HG03066 (cell line): ENCODE results near the gene LENG8.
"Not testable (repeated sequence)": the region's sequence is repeated elsewhere in the genome, so short reads cannot be mapped to it uniquely, and the experiment has no call there.

ENCODE experiments used
- ATAC-seq: cut with Tn5 transposase; IDR thresholded peaks from one replicate; pipeline ENCODE4 v1.9.1; 2021; ENCODE audit warnings: low read depth; ENCODE audit not compliant: unreplicated experiment

Gene LENG8

DNA sequence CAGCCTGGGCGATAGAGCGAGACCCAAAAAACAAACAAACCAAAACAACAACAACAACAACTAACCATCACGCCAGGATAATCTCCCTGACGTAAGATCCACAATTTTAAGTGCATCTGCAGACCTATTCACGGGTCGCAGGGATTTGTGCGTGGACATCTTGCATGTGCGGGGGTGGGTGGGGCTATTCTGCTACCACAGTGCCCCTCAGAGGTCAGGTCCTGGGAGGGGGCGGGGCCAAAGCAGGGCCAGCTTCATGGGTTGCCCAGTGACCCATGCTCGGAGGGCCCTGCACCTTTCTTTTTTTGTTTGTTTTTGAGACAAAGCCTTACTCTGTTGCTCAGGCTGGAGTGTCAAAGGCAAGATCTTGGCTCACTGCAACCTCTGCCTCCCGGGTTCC is 26.7 kb downstream of the LENG8 start:
- no peak for ATAC-seq

DNA sequence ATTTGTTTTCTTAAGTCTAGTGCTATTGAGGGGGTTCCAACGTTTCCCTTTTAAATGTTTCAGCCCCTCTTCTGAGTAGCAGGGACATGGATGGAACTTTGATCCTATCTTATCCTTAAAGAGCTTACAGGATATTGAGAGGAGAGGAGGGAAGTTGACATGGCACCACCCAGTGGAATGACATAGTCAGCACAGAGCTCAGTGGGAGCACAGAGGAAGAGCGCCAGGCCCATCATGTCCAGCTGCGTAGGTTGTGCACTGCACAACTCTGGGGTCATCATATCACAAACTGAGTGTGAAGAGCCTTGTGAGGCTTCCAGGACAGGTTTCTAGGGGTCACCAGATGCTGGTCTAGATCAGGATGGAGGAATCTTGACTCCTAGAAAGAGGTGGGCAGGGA is 28.7 kb downstream of the LENG8 start:
- no peak for ATAC-seq

GRCh38 chr19:54478677-54479266 is 29.8 kb downstream of the LENG8 start:
- ATAC-seq, result no peak

- no peak for ATAC-seq
Observed at GRCh38 chr19:54480051-54480450, 31.1 kb downstream of the LENG8 start.

- no peak for ATAC-seq
Observed at GRCh38 chr19:54481326-54481930, 32.4 kb downstream of the LENG8 start.

GRCh38 chr19:54482889-54483288 is 33.9 kb downstream of the LENG8 start:
- ATAC-seq, result no peak

DNA sequence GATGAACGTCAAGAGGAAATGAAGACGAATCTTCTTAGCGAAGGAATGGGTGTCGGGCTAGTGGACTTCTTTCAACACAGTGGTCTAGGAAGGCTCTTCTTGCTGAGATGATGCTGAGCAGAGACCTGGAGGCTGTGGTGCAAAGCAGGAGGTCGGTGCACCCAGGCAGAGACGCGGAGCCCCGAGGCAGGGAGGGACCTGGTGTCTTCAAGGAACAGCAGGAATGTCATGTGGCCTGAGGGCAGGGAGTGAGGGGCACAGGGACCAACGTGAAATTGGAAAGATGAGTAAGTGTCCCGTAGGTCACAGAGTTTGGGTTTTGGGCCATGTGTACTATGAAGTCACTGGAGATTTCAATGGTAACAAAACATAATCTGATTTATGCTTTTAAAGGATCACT is 35.5 kb downstream of the LENG8 start:
- ATAC-seq, result no peak

- no peak for ATAC-seq
Observed at GRCh38 chr19:54485851-54486250, 36.9 kb downstream of the LENG8 start.

GRCh38 chr19:54489341-54489740 is 40.3 kb downstream of the LENG8 start:
- no peak for ATAC-seq

- no peak for ATAC-seq
Observed at GRCh38 chr19:54489766-54490165, 40.8 kb downstream of the LENG8 start.

- no peak for ATAC-seq
Observed at GRCh38 chr19:54492568-54492967, 43.6 kb downstream of the LENG8 start.

- not testable (repeated sequence) for ATAC-seq
Observed at GRCh38 chr19:54493056-54493455, 44.1 kb downstream of the LENG8 start.

DNA sequence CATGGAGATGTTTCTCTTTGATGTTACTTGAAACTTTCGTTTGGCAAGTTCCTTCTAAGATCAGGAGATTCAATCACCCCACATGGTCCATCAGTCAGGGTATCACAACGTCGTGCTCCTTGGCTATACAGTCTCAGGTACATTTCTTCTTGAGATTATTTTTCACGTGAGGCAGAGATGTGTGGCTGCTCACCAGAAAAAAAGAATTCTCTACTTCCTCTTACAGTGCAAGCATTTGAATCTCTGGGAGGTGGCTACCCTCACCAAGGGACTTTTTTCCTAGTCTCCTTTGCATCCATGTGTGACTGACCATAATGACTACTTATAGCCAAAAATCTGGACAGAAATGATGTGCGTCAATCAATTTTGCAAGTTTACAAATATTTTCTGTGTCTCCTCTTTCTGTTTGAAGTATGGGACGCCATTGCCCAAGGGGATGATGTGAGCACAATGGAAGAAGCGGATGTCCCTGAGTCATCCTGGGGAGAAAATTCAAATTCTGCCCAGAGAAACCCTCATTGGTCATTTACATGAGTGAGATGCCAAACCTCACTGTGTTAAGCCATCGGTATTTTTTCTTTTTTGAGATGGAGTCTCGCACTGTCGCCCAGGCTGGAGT is 45.1 kb downstream of the LENG8 start:
- ATAC-seq, result no peak

DNA sequence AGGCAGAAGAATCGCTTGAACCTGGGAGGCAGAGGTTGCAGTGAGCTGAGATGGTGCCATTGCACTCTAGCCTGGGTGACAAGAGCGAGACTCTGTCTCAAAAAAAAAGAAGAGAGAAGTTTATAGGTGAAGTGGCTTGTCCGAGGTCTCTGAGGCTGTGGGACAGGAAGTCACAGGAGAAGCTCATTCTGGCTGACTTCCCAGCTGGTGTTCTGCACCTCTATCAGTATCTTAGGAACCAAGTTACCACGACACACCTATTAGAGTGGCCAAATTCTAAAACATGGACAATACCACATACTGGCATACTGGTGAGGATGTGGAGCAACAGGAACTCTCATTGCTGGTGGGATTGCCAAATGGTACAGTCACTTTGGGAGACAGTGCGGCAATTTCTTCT is 46.3 kb downstream of the LENG8 start:
- not testable (repeated sequence) for ATAC-seq

- ATAC-seq, result not testable (repeated sequence)
Observed at GRCh38 chr19:54497747-54498450, 48.9 kb downstream of the LENG8 start.

DNA sequence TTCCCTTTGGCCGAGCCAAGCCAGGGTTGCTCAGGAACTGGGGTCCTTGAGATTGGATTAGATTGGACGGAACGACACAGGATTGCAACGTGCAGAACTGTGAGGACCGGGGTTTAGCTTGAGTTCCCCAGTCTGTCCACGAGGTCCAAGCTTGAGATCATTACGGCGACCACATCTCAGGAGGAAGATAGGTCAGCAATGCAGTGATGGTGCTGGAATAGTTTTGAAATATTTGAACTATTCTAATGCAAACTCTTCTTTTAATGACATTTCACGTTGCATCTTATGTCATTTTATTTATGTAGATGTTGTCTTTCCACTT is 49.4 kb downstream of the LENG8 start:
- ATAC-seq, result not testable (repeated sequence)

GRCh38 chr19:54502518-54503048 is 53.6 kb downstream of the LENG8 start, which contains the start of gene LAIR2:
LAIR2 (plus strand) TSS chr19:54502831; CDS start chr19:54502919, 88 bp downstream.
- no peak for ATAC-seq

DNA sequence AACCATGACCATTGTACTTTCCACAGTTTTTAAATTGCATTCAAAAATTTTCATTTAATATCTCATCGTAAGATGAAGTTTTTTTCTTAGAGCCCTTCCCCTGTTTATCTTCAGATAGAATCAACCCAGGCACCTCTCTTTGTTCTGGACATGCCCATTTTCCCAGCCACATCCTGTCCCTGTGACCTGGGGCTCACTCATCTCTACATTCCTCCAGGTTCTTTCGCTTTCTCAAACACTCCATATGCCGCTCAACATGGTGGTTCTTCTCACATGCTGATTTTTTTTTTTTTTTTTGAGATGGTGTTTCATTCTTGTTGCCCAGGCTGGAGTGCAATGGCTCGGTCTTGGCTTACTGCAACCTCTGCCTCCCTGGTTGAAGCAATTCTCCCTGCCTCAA is 56.5 kb downstream of the LENG8 start:
- ATAC-seq, result not testable (repeated sequence)

GRCh38 chr19:54506079-54506478 is 57.1 kb downstream of the LENG8 start:
- ATAC-seq, result no peak

DNA sequence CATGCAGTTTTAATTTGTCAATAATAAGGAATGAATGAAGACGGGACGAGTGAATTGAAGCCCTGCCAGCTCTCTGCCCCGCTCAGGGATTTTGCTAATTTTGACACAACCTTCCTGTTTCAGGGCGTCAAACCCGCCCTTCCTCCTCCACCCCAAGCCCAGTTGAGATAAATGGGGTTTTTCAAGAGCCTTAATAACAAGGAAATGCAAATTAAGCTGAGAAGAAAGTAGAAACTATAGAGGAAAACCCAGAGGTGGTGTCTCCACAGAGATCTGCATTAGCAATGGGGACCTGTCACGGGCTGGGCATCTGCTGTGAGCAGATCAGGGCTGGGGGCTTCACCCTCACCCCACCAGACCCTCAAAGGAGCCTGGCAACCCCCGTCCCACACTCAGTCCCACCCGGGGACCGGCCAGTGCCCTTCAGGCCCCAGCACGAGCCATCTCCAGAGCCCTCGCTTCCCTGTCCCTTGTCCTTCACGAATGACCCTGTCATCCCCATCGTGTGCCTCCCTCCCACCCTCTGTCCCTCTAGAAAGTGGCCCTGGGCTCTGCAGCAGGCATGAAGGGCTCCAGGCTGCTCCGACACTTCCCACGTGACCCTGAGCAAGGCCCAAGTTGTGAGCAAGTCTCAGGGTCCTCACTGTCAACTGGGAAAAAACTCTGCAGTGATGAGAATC is 58.2 kb downstream of the LENG8 start:
- not testable (repeated sequence) for ATAC-seq

DNA sequence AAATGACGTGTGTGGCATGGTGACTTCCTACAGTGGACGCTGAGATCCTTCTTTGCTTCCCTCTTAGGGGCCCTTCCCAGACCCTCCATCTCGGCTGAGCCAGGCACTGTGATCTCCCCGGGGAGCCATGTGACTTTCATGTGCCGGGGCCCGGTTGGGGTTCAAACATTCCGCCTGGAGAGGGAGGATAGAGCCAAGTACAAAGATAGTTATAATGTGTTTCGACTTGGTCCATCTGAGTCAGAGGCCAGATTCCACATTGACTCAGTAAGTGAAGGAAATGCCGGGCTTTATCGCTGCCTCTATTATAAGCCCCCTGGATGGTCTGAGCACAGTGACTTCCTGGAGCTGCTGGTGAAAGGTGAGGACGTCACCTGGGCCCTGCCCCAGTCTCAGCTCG is 58.8 kb downstream of the LENG8 start:
- no peak for ATAC-seq
